LNCAP (cell line): ENCODE measurements around the gene DNAH17.

ENCODE experiments used
- TF ChIP-seq, protein P1 (sequence below): fragments of 450-650 bp; IDR thresholded peaks from 2 replicates; pipeline ENCODE4 v1.5.1; 2017; ENCODE audit warnings: mild to moderate bottlenecking

Gene DNAH17

DNA sequence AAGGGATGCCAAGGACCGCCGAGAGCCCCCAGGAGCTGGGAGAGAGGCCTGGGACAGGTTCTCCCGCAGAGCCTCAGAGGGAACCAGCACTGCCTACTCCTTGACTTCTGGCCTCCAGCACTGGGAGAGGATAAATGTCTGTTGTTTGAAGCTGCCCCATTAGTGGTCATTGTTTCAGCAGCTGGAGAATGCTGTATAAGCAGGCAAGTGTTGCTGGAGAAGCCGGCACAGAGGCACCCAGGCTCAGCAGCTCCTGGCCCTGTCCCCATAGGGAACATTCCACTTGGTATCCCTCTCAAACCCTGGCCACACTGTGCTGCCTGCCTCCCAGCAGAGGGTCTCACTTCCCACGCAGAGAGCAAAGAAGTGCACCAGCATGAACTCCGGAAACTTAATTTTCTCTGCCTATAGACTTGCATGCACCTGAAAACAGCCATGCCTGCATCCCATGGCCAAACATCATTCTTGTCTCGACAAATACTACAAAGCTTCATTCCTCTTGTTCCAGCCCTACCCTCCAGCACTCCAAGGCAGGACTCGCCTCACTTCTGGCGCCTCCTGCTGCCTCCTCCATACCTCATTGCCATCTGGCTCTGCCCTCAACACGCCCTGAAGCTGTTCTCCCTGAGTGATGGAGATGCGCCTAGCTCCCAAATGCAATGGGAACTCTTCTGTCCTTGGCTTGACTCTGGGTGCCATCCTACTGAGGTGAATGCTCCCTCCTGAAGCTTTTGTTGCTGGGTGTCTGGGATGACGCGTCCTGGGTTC is 88.1 kb downstream of the DNAH17 start:
- TF ChIP-seq, protein P1, sequence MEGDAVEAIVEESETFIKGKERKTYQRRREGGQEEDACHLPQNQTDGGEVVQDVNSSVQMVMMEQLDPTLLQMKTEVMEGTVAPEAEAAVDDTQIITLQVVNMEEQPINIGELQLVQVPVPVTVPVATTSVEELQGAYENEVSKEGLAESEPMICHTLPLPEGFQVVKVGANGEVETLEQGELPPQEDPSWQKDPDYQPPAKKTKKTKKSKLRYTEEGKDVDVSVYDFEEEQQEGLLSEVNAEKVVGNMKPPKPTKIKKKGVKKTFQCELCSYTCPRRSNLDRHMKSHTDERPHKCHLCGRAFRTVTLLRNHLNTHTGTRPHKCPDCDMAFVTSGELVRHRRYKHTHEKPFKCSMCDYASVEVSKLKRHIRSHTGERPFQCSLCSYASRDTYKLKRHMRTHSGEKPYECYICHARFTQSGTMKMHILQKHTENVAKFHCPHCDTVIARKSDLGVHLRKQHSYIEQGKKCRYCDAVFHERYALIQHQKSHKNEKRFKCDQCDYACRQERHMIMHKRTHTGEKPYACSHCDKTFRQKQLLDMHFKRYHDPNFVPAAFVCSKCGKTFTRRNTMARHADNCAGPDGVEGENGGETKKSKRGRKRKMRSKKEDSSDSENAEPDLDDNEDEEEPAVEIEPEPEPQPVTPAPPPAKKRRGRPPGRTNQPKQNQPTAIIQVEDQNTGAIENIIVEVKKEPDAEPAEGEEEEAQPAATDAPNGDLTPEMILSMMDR, result no peak

- TF ChIP-seq, protein P1, result no peak
Measured at GRCh38 chr17:78488156-78488555, 89.0 kb downstream of the DNAH17 start.

- TF ChIP-seq, protein P1, result no peak
Measured at GRCh38 chr17:78486946-78487680, 90.1 kb downstream of the DNAH17 start.

GRCh38 chr17:78486228-78486802 is 90.9 kb downstream of the DNAH17 start:
- TF ChIP-seq, protein P1, result no peak

GRCh38 chr17:78485290-78486168 is 91.7 kb downstream of the DNAH17 start:
- TF ChIP-seq, protein P1, result no peak

DNA sequence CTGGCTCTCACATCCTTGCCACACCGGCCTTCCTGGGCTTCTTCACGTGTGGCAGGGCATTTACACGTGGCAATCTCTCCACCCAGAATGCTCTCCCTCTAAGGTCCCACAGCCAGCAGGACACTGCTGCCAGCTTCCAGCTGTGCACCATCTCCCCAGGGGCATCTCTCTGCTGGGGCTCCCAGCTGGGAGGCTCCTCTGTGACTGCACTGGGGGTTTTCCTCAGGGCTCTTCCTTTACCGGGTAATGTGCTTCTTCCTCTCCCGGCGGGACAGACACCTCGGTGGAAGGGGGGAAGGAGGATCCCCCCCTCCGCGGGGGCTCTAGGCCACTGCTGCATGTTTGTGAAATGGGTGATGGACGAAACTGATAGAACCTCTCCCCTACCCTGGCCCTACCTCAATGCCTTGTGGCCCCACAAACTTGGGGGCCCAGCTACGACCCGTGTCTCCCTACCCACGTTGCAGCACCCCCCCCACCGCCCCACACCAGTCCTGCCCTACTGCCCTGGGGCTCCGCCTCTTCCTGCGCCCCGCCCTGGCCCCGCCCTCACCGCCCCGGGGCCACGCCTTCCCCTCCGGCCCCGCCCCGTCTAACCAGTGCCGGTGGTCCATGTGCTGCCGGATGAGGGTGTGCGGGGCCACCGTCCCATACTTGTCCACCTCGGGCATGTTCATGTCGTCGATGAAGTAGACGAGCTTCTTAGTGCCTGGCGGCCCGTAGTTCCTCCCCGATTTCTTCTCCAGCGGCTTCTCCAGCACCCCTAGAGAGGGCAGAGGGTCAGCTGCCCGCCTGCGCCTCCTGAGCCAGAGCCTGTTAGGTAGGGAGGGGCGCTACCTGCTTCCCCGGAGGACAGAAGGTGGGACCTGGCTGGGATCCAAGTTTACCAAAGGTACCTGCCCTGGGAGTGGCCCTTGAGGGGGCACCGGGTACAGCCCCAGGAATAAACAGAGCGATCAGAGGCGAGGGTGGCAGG is 92.6 kb downstream of the DNAH17 start:
- TF ChIP-seq, protein P1, result no peak
